K562 (cell line): ENCODE results near the gene ARHGAP10. TPM values are rescaled to one million over a fixed set of nuclear protein-coding genes. Genes with fewer than 3 reads are reported as not detected.

Experiments
- AFF4 ChIP-seq: sonication (generic); formaldehyde crosslinking; IDR thresholded peaks from 2 replicates; pipeline ENCODE4 v1.8.0; 2023; ENCODE audit warnings: mild to moderate bottlenecking, missing genetic modification reagents
- BRD4 ChIP-seq: fragments of 200-600 bp; sonication (generic); IDR thresholded peaks from 2 replicates; pipeline ENCODE4 v1.6.1; 2017; ENCODE audit warnings: inconsistent platforms
- CHAMP1 ChIP-seq: fragments of 450-650 bp; IDR thresholded peaks from 2 replicates; pipeline ENCODE4 v1.6.1; 2016; ENCODE audit warnings: mild to moderate bottlenecking
- E2F1 ChIP-seq: sonication (generic); formaldehyde crosslinking; IDR thresholded peaks from 2 replicates; pipeline ENCODE4 v1.8.1; 2023; ENCODE audit warnings: mild to moderate bottlenecking, missing genetic modification reagents, moderate library complexity
- ELK1 ChIP-seq: sonication (generic); formaldehyde crosslinking; IDR thresholded peaks from 2 replicates; pipeline ENCODE4 v1.8.1; 2022; ENCODE audit warnings: missing genetic modification reagents
- HOMEZ ChIP-seq: fragments of 250-450 bp; sonication (Bioruptor Pico); IDR thresholded peaks from 2 replicates; pipeline ENCODE4 v1.4.0; 2020; ENCODE audit warnings: mild to moderate bottlenecking, moderate library complexity
- RBFOX2 ChIP-seq: fragments of 200-400 bp; formaldehyde crosslinking; IDR thresholded peaks from 2 replicates; pipeline ENCODE4 v1.6.1; 2017; ENCODE audit warnings: low read depth, mild to moderate bottlenecking, low read length, moderate library complexity
- RBM14 ChIP-seq: fragments of 200-400 bp; formaldehyde crosslinking; IDR thresholded peaks from 2 replicates; pipeline ENCODE4 v1.6.1; 2018; ENCODE audit warnings: low read depth, mild to moderate bottlenecking, low read length, moderate library complexity, borderline replicate concordance; ENCODE audit not compliant: insufficient read depth
- RFX1 ChIP-seq: fragments of 450-650 bp; IDR thresholded peaks from 2 replicates; pipeline ENCODE4 v1.6.1; 2016; ENCODE audit warnings: mild to moderate bottlenecking, moderate library complexity
- SP2 ChIP-seq: IDR thresholded peaks from 2 replicates; pipeline ENCODE4 v1.6.1; 2011; ENCODE audit warnings: mild to moderate bottlenecking, low read depth, low read length, moderate library complexity; ENCODE audit not compliant: poor library complexity, severe bottlenecking; ENCODE audit errors: extremely low read depth
- TRIM24 ChIP-seq, 2 experiments: fragments of 450-650 bp; IDR thresholded peaks; 2 replicates each; pipeline ENCODE4 v1.6.1; 2016
- ZNF583 ChIP-seq: fragments of 250-450 bp; sonication (Bioruptor Pico); IDR thresholded peaks from 2 replicates; pipeline ENCODE4 v1.4.0; 2020
- polyA plus RNA-seq, 8 experiments: library from polyadenylated mRNA; depleted of rRNA in 4 of 8; stranded (reverse) in 5 of 8; unstranded in 3 of 8; fragments of >200 nt; fragmentation: Nextera tagmentation in 2 of 8; fragmentation: Illumina TruSeq in 1 of 8; extraction: Ambion mirVana in 2 of 8; extraction: Trizol in 1 of 8; gene quantifications; 2 replicates each; pipeline versions ENCODE4 v1.2.1 to v1.2.3, GENCODE V29; 2011 to 2014; ENCODE audit warnings: inconsistent platforms in 1 of 8, missing spikeins in 1 of 8
- total RNA-seq, 7 experiments: library from RNA; depleted of rRNA in 6 of 7; stranded (reverse); fragments of >200 nt in 6 of 7; fragmentation: Illumina TruSeq in 2 of 7; extraction: Trizol in 2 of 7; gene quantifications; 2 replicates each; pipeline versions ENCODE4 v1.2.1 to v1.2.3, GENCODE V29; 2011 to 2021; ENCODE audit warnings: low replicate concordance in 1 of 7

The ARHGAP10 gene
- total and polyA plus RNA-seq, 9 of the 15 experiments (the other 6 are each of a cell fraction or from before 2014, with no cell fraction given), result 0.03 to 0.22 (median 0.06) TPM; not detected in 3

GRCh38 chr4:147863111-147863747 is 131.3 kb downstream of the ARHGAP10 start (continued):
- TF ChIP-seq E2F1 (CRISPR knock-in tag) (no peak), TRIM24 (IDR thresholded peaks at IDR 0.05) (no peak), BRD4 (no peak), ELK1 (CRISPR knock-in tag) (no peak), RBM14 (no peak), CHAMP1 (no peak), RFX1 (no peak), AFF4 (CRISPR knock-in tag) (no peak), SP2 (no peak), ZNF583 (CRISPR knock-in tag) (no peak), RBFOX2 (no peak), HOMEZ (CRISPR knock-in tag) (no peak)
